Activated T-cell treated with anti-CD3 and anti-CD28 coated beads, Interleukin-2, amount 50 U/mL, for 4 hours (primary cell): ENCODE results near the gene CLTB. TPM values are rescaled to one million over a fixed set of nuclear protein-coding genes. Genes with fewer than 3 reads are reported as not detected.
"Not testable (repeated sequence)": the region's sequence is repeated elsewhere in the genome, so short reads cannot be mapped to it uniquely, and the experiment has no call there.

Experiments used
- ATAC-seq, 2 donors: fragments of 200-7000 bp; cut with Tn5 transposase; one replicate each; pipeline ENCODE4 v1.10.0; 2021
- DNase-seq: peaks from one replicate; pipeline ENCODE4 v3.0.0-alpha.2; 2020
- H3K27me3 Mint-ChIP-seq: one replicate; pipeline ENCODE4 v1.8.0; 2021; ENCODE audit warnings: low read depth, mixed read lengths
- H3K36me3 Mint-ChIP-seq: one replicate; pipeline ENCODE4 v1.8.0; 2022; ENCODE audit warnings: mixed read lengths; ENCODE audit not compliant: insufficient read depth
- H3K4me1 Mint-ChIP-seq: one replicate; pipeline ENCODE4 v1.8.0; 2021; ENCODE audit warnings: low read depth, mixed read lengths
- H3K4me3 Mint-ChIP-seq: one replicate; pipeline ENCODE4 v1.8.0; 2021; ENCODE audit warnings: mild to moderate bottlenecking, moderate library complexity, mixed read lengths
- H3K9me3 Mint-ChIP-seq: one replicate; pipeline ENCODE4 v1.8.0; 2021; ENCODE audit warnings: mixed read lengths
- total RNA-seq, 3 donors: library from RNA; stranded (reverse); gene quantifications; one replicate each; pipeline ENCODE4 v1.2.1, GENCODE V29; 2021

Gene CLTB, protein sequence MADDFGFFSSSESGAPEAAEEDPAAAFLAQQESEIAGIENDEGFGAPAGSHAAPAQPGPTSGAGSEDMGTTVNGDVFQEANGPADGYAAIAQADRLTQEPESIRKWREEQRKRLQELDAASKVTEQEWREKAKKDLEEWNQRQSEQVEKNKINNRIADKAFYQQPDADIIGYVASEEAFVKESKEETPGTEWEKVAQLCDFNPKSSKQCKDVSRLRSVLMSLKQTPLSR
- 100 to 1,000 TPM; 121 to 133 (median 123) TPM for total RNA-seq

DNA sequence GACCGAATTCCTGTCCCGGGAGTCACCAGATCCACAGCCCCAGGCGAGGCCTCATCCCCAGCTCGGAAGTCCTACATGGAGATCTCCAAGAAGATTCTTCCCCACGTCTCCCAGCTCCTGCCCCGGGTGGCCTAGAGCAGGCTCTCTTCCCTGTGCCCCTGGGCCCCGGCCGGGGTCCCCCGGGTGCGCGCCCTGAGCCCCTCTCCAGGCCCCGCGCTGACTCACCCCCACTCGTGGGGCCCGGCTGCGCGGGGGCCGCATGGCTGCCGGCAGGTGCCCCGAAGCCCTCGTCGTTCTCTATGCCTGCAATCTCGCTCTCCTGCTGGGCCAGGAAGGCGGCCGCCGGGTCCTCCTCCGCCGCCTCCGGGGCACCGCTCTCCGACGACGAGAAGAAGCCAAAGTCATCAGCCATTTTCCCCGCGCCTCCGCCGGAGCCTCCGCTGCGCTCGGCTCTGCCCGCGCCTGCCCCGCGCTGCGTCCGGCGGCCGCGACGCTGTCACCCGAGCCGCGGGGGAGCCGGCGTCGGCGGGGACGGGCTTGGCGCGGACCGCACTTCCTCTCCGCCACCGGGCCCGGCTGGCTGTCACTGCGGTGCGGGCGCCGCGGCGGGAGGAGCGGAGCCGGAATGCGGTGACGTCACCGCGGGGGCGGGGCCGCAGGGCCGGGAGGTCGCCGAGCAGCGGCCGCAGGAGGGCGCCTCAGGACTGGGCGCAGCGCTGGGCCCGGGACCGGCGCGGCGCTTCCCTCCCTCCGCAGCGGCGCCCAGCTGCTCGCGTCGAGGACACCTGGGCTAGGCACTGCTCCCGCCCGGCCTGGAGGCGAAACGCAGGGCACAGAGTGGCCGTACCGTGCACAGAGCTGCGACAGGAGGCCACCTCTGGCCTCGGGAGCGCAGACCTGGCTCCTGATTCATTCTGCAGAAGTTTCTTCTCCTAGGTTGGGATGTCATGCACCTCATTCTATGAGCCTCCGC lies at the start of gene CLTB:
Gene CLTB, minus strand, starts transcription at position 588 of the 973 bp plus-strand sequence. Its CDS starts 176 bp downstream, at position 412.
- Mint-ChIP-seq H3K27me3 (peaks cover 3% of the 10 kb centered on the region), H3K36me3 (peaks cover 4% of the 10 kb centered on the region), H3K4me1 (peaks cover 37% of the 10 kb centered on the region), H3K4me3 (peak within 1 kb of the TSS; percentile 85), H3K9me3 (no peaks in the 10 kb centered on the region)
- DNase-seq (peak; percentile 92), ATAC-seq (peak; percentile 95 to 96)

DNA sequence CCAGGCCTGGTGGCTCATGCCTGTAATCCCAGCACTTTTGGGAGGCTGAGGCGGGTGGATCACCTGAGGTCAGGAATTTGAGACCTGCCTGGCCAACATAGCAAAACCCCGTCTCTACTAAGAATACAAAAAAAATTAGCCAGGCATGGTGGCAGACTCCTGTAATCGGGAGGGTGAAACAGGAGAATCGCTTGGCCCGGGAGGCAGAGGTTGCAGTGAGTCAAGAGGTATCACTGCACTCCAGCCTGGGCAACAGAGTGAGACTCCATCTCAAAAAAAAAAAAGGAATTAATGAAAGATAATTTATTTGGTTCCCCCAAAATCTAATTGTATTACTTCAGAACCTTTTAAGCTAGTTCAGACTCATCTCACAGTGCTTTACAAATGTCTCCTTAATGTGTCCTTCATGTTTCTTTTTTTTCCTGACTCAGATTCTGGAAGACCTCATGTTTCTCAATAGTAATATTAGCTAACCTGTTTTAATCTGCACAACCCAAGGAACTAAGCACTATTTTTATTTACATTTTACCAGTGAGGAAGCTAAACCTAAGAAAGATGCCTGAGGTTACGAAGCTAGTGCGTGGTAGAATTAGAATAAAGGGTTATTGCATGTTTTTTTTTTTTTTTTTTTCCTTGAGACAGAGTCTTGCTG lies 46.9 kb upstream of the CLTB start:
- Mint-ChIP-seq H3K4me3 (no peak overlapping the region), H3K4me1 (peaks cover 25% of the 10 kb centered on the region), H3K36me3 (peaks cover 19% of the 10 kb centered on the region), H3K27me3 (no peaks in the 10 kb centered on the region), H3K9me3 (no peaks in the 10 kb centered on the region)
- no peak for DNase-seq
- ATAC-seq: no peak

DNA sequence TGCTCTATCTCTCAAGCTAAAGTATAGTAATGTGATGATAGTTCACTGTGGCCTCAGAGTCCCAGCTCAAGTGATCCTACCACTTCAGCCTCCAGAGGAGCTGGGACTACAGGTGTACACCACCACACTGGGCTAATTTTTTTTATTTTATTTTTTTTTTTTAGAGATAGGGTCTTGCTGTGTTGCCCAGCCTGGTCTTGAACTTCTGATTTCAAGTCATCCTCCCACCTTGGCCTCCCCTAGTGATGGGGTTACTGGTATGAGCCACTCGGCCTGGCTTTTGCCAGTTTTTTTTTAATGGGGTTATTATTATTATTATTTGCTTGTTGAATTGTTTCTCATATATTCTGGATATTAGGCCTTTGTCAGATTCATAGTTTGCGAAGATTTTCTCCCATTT lies 45.0 kb upstream of the CLTB start:
- Mint-ChIP-seq H3K4me1 (peaks cover 28% of the 10 kb centered on the region), H3K36me3 (peaks cover 15% of the 10 kb centered on the region), H3K4me3 (no peak overlapping the region), H3K9me3 (no peaks in the 10 kb centered on the region), H3K27me3 (no peaks in the 10 kb centered on the region)
- ATAC-seq (no peak), DNase-seq (no peak)

DNA sequence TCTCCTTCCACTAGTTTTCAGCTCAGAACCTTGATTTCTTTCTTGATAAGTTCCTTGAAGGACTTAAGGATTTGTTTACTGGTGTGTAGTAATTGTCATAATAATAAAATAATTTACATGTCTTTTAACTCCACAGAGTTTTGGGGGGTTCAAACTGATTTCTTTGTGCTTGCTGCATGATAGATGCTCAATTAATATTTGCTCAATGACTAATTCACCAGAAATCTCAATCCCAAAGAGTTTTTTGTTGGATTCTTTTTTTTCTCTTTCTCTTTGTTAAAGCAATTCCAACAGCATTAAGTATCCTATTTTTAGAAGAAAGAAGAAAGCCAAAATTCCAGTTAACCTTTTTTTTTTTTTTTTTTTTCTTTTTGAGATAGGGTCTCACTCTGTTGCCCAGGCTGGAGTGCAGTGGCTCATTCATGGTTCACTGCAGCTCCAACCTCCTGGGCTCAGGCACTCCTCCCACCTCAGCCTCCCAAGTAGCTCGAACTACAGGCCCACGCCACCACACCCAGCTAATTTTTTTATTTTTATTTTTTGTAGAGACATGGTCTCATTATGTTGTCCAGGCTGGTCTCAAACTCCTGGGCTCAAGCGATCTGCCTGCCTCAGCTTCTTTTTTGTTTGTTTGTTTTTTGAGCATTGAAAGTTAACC lies 42.7 kb upstream of the CLTB start:
- no peak for ATAC-seq
- H3K36me3 Mint-ChIP-seq: peaks cover 13% of the 10 kb centered on the region
- H3K4me3 Mint-ChIP-seq: no peak overlapping the region
- DNase-seq: no peak
- H3K4me1 Mint-ChIP-seq: peaks cover 34% of the 10 kb centered on the region
- H3K9me3 Mint-ChIP-seq: no peaks in the 10 kb centered on the region
- H3K27me3 Mint-ChIP-seq: no peaks in the 10 kb centered on the region

DNA sequence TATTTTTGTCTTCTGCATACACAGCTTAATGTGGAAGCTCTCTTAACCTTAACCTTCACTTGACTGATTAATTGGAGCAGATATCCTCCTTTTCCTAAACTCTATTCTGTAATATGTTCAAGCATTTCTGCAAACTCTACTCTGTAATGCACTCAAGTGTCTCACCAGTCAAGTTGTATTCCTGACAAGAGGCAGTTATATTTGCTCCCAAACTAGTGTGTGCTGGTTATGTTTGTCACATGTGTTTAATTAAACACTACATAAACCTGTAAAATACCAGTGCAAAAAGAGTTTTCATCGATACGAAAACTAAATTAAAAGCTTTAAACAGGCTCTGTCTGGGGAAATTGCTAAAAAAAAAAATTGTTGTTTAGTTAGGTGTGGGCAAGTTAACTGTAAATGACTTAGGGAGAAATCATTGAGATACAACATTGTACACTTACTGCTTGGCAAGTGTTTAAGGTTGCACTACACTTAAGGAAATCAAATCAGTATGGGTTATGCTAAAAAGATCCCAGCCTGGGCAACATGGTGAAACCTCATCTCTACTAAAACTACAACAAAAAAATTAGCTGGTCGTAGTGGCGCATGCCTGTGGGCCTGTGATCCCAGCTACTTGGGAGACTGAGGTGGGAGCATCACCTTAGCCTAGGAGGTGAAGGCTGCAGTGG lies 38.5 kb upstream of the CLTB start:
- no peak for DNase-seq
- peaks cover 15% of the 10 kb centered on the region for H3K36me3 Mint-ChIP-seq
- H3K27me3 Mint-ChIP-seq: no peaks in the 10 kb centered on the region
- H3K9me3 Mint-ChIP-seq: no peaks in the 10 kb centered on the region
- peaks cover 39% of the 10 kb centered on the region for H3K4me1 Mint-ChIP-seq
- no peak overlapping the region for H3K4me3 Mint-ChIP-seq
- no peak for ATAC-seq

DNA sequence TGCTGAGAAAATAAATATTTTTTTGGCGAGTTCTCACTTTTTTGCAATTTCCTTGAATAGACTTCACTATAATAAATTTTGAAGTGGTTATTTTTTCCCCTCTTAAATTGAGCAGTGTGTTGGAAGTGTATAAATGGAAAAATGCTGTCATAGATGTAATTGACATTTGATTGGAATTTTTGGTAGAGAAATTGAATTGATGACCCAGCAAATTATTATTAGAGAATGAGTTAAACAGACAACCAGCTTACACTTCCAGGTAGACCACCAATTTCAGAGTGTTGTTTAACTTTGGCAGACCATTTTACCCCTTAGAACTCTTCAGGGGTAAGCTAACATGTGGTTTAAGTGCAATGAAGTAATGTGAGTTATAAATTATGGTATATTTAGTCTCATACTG lies 33.7 kb upstream of the CLTB start:
- peak overlapping the region; percentile 29 for H3K4me3 Mint-ChIP-seq

DNA sequence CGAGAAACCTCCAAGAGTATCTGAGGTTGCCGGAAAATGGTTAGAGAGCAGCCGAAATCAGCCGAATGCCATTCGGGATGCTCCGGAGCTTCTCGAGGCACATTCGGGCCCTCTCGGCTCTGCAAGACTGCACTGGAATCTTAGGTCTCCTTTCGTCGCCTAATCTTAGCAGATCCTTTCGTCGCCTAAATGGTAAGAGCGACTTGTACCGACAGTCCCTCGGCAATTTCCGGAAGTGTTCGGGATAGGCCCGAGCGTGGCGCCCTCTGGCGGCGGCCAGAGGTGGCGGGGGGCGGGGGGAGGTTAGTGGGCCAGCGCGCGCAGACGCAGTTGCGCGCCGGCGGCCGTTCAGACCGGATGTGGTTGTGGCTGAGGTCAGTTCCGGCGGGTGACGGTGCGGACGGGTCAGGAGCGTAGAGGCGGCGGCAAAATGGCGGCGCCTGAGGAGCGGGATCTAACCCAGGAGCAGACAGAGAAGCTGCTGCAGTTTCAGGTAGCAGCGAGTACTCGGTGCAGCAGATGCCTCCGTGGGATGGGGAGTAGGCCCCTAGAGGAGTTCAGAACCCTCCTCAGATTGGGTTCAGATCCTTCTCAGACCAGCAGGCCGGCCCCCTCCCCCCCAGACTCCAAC lies 31.8 kb upstream of the CLTB start, which contains the start of gene FAF2:
Gene FAF2, plus strand, starts transcription at position 408 of the 631 bp plus-strand sequence. Its CDS starts 23 bp downstream, at position 431.
- Mint-ChIP-seq H3K27me3 (no peaks in the 10 kb centered on the region), H3K4me3 (peak within 1 kb of the TSS; percentile 98), H3K4me1 (peaks cover 32% of the 10 kb centered on the region), H3K9me3 (no peaks in the 10 kb centered on the region), H3K36me3 (peaks cover 6% of the 10 kb centered on the region)
- DNase-seq (peak; percentile 98), ATAC-seq (peak; percentile 97 to 98)

More for the DNA sequence above, 33.7 kb upstream of the CLTB start:
- Mint-ChIP-seq H3K36me3 (peaks cover 10% of the 10 kb centered on the region), H3K27me3 (no peaks in the 10 kb centered on the region), H3K4me1 (peaks cover 40% of the 10 kb centered on the region), H3K9me3 (no peaks in the 10 kb centered on the region)
- ATAC-seq: no peak
- DNase-seq: no peak

DNA sequence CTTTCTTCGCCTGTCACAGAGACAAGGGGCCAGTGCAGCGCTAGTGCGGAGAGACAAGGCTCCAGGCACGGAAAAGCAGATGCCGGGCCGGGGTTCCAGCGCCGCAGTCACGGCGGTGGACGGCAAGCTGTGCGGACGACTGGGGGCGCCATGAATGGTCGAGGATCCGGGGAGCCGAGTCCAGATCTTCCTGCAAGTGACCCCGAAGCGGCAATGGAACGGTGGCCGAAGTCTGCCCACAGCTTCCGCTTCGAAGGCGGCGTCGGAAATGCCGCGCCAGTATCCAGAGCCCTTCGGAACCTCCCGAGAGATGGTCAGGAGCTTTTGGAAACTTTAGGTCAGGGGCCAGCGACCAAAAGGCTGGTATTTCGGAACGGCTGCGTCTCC lies 31.2 kb upstream of the CLTB start:
- peaks cover 3% of the 10 kb centered on the region for H3K36me3 Mint-ChIP-seq
- H3K4me3 Mint-ChIP-seq: peak overlapping the region; percentile 98
- no peaks in the 10 kb centered on the region for H3K9me3 Mint-ChIP-seq
- peaks cover 30% of the 10 kb centered on the region for H3K4me1 Mint-ChIP-seq
- ATAC-seq (peak in 1 of 2 donors; percentile 11), DNase-seq (peak; percentile 25)
- H3K27me3 Mint-ChIP-seq: no peaks in the 10 kb centered on the region

DNA sequence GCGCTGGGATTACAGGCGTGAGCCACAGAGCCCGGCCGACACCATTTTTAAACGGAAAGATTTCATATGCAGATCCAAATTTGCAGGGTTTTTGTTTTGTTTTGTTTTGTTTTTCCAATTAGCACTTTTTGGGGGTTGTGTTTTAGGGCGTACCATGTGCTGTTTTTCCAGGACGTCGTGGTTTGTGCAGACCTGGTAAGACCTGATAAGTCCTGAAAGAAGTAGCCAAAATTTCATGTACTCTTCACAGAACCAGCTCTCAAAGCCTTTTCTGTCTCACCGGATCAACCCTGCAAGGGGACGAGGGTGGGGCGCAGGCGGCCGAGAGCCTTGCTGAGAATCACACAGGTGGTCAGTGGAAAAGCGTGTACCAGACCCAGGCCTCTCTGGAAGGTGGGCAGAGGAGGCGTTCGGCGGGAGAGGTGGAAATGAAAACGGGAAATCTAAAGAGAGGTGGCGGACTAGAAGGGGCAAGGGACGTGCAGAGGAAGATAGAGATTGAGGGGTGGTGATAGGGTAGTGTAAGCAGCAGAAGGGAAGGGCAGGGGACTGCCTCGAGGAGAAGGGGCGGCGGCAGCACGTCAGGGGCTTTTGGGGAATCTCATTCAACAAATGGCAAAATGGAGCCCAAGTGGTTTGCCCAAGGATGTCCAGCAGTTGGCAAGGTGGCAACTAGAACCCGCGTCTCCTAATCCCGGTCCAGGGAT lies 30.7 kb upstream of the CLTB start:
- Mint-ChIP-seq H3K4me3 (peak overlapping the region; percentile 98), H3K27me3 (no peaks in the 10 kb centered on the region), H3K9me3 (no peaks in the 10 kb centered on the region), H3K4me1 (peaks cover 25% of the 10 kb centered on the region), H3K36me3 (peaks cover 1% of the 10 kb centered on the region)
- no peak for DNase-seq
- peak in 1 of 2 donors; percentile 0 for ATAC-seq

DNA sequence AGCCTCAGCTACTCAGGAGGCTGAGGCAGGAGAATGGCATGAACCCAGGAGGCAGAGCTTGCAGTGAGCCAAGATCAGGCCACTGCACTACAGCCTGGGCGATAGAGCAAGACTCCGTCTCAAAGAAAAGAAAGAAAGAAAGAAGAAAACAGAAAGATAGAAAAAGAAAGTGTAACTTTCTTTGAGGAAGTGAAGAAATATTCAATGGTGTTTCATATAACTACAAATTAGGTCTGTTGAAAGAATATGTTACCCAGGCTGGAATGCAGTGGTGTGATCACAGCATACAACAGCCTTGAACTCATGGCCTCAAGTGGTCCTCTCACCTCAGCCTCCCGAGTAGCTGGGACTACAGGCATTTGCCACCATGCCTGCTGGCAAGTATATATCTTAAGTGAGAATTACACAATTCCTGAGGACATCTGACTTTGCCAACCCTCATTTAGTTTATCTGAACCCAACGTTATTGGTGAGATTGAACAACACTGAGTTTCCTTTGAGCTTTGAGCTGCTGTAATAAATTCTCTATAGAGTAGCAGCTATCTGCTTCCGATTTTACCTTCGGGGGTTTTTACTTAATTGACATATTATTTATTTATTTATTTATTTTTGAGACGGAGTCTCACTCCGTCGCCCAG lies 29.8 kb upstream of the CLTB start:
- no peak for DNase-seq
- peaks cover 25% of the 10 kb centered on the region for H3K4me1 Mint-ChIP-seq
- peak overlapping the region; percentile 29 for H3K4me3 Mint-ChIP-seq
- H3K27me3 Mint-ChIP-seq: no peaks in the 10 kb centered on the region
- no peaks in the 10 kb centered on the region for H3K9me3 Mint-ChIP-seq
- no peak for ATAC-seq
- peaks cover 1% of the 10 kb centered on the region for H3K36me3 Mint-ChIP-seq

DNA sequence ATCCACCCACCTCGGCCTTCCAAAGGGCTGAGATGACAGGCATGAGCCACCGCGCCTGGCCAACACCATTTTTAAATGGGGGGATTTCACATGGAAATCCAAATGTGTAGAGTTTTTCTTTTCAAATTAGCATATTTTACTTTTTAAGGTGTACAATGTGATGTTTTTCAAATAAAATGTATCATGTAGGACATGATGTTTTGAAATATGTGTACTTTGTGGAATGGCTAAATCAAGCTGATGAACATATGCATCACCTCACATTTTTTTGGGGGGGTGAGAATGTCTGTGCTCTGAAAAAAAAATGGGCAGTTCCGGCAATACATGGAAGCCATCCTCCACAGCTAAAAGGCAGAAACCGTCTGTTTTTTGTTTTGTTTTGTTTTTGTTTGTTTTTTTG lies 28.4 kb upstream of the CLTB start:
- H3K36me3 Mint-ChIP-seq: no peaks in the 10 kb centered on the region
- peaks cover 15% of the 10 kb centered on the region for H3K4me1 Mint-ChIP-seq
- H3K9me3 Mint-ChIP-seq: no peaks in the 10 kb centered on the region
- no peak overlapping the region for H3K4me3 Mint-ChIP-seq
- H3K27me3 Mint-ChIP-seq: no peaks in the 10 kb centered on the region
- ATAC-seq (no peak), DNase-seq (no peak)

DNA sequence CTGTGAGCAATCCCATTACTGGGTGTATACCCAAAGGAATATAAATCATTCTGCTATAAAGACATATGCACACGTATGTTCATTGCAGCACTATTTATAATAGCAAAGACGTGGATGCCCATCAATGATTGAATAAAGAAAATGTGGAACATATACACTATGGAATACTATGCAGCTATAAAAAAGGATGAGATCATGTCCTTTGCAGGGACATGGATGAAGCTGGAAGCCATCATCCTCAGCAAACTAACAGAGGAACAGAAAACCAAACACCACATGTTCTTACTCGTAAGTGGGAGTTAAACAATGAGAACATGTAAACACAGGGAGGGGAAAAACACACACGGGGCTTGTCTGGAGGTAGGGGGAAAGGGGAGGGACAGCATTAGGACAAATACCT lies 26.6 kb upstream of the CLTB start:
- not testable (repeated sequence) for ATAC-seq, H3K27me3 Mint-ChIP-seq, H3K9me3 Mint-ChIP-seq, DNase-seq, H3K36me3 Mint-ChIP-seq, H3K4me1 Mint-ChIP-seq, H3K4me3 Mint-ChIP-seq
